ENCODE data around the gene DFFB. TPM values are rescaled to one million over a fixed set of nuclear protein-coding genes. Genes with fewer than 3 reads are reported as not detected.
A peak's percentile ranks its signal among the peaks of the same experiment; 100 is the strongest.

The DFFB gene
- total and polyA plus RNA-seq, 2 of the 13 experiments (the other 11 are each of a cell fraction or from before 2014, with no cell fraction given) = 4.6 to 9.3 TPM

DNA sequence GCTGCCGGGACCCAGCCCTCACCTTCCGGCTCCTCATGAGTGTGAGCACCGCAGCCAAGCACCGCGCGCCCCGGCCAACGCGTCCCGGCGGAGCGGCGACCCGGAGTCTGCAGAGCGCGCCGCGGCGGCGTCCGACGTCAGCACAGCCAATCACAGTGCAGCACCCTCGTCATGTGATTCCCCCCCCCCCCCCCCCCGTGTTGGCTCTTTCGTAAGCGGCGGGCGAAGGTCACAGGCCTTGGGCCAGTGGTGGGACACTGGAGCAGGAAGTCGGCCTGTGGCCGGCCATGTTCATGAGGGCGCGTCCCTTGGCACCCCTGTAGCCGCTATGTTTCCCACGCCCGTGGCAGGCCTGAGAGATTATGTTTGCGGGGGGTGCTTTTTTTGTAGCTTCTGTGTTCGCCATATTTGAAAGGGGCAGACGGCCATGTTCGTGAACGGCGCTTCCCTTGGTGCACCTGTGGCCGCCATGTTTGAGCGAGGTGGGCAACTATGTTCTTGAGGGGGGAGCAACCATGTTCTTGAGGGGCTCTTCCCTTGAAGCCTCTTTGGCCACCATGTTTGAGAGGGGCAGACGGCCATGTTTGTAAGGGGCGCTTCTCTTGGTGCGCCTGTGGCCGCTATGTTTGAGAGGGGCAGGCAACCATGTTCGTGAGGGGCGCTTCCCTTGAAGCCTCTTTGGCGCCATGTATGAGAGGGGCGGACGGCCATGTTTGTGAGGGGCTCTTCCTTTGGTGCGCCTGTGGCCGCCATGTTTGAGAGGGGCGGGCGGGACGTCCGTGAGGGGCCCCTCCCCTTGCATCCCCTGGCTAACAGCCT, 43.1 kb downstream of the DFFB start, which contains the start of gene C1orf174 (continued):
- TF ChIP-seq, protein P1, sequence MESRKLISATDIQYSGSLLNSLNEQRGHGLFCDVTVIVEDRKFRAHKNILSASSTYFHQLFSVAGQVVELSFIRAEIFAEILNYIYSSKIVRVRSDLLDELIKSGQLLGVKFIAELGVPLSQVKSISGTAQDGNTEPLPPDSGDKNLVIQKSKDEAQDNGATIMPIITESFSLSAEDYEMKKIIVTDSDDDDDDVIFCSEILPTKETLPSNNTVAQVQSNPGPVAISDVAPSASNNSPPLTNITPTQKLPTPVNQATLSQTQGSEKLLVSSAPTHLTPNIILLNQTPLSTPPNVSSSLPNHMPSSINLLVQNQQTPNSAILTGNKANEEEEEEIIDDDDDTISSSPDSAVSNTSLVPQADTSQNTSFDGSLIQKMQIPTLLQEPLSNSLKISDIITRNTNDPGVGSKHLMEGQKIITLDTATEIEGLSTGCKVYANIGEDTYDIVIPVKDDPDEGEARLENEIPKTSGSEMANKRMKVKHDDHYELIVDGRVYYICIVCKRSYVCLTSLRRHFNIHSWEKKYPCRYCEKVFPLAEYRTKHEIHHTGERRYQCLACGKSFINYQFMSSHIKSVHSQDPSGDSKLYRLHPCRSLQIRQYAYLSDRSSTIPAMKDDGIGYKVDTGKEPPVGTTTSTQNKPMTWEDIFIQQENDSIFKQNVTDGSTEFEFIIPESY (CRISPR knock-in tag; IDR thresholded peaks at IDR 0.05) = no peak; the same call in 1 of the 2 replicates
- TF ChIP-seq, protein P2, sequence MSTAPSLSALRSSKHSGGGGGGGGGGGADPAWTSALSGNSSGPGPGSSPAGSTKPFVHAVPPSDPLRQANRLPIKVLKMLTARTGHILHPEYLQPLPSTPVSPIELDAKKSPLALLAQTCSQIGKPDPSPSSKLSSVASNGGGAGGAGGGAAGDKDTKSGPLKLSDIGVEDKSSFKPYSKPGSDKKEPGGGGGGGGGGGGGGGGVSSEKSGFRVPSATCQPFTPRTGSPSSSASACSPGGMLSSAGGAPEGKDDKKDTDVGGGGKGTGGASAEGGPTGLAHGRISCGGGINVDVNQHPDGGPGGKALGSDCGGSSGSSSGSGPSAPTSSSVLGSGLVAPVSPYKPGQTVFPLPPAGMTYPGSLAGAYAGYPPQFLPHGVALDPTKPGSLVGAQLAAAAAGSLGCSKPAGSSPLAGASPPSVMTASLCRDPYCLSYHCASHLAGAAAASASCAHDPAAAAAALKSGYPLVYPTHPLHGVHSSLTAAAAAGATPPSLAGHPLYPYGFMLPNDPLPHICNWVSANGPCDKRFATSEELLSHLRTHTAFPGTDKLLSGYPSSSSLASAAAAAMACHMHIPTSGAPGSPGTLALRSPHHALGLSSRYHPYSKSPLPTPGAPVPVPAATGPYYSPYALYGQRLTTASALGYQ (CRISPR knock-in tag; IDR thresholded peaks at IDR 0.05) = 0 out of 2 replicates have a peak, but pooled peaks have one; percentile 18
- peak; percentile 95 for TF ChIP-seq NR2C2 (CRISPR knock-in tag; IDR thresholded peaks at IDR 0.05; ENCODE audit: borderline replicate concordance)
- 0 out of 2 replicates have a peak, but pooled peaks have one; percentile 67 for TF ChIP-seq CCDC6 (CRISPR knock-in tag; IDR thresholded peaks at IDR 0.05)
- no peak for TF ChIP-seq PAX8 (CRISPR knock-in tag; IDR thresholded peaks at IDR 0.05; ENCODE audit: borderline replicate concordance)
- TF ChIP-seq, protein P3, sequence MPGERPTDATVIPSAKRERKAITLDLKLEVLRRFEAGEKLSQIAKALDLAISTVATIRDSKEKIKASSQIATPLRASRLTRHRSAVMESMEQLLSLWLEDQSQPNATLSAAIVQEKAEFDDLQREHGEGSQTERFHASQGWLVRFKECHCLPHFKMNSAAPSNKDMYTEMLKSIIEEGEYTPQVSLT (CRISPR knock-in tag; IDR thresholded peaks at IDR 0.05; ENCODE audit: borderline replicate concordance, low read depth) = no peak
- TF ChIP-seq CEBPG (CRISPR knock-in tag; IDR thresholded peaks at IDR 0.05) = peak; percentile 56
- TF ChIP-seq, protein P4, sequence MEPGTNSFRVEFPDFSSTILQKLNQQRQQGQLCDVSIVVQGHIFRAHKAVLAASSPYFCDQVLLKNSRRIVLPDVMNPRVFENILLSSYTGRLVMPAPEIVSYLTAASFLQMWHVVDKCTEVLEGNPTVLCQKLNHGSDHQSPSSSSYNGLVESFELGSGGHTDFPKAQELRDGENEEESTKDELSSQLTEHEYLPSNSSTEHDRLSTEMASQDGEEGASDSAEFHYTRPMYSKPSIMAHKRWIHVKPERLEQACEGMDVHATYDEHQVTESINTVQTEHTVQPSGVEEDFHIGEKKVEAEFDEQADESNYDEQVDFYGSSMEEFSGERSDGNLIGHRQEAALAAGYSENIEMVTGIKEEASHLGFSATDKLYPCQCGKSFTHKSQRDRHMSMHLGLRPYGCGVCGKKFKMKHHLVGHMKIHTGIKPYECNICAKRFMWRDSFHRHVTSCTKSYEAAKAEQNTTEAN (CRISPR knock-in tag; conservative IDR thresholded peaks at IDR 0.05) = 0 out of 2 replicates have a peak, but pooled peaks have one; percentile 25
- TF ChIP-seq, protein P5, sequence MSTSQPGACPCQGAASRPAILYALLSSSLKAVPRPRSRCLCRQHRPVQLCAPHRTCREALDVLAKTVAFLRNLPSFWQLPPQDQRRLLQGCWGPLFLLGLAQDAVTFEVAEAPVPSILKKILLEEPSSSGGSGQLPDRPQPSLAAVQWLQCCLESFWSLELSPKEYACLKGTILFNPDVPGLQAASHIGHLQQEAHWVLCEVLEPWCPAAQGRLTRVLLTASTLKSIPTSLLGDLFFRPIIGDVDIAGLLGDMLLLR (CRISPR knock-in tag; IDR thresholded peaks at IDR 0.05) = 0 out of 2 replicates have a peak, but pooled peaks have one; percentile 25
- TF ChIP-seq ZNF20 (CRISPR knock-in tag; IDR thresholded peaks at IDR 0.05) = no peak
- TF ChIP-seq MAZ (IDR thresholded peaks at IDR 0.05; ENCODE audit: borderline replicate concordance, low read depth, low read length) = peak; percentile 36; the same call in 1 of the 2 replicates
- TF ChIP-seq MAZ (CRISPR knock-in tag; IDR thresholded peaks at IDR 0.05; ENCODE audit: low read depth) = no peak; the same call in 1 of the 2 replicates
- TF ChIP-seq, protein P6, sequence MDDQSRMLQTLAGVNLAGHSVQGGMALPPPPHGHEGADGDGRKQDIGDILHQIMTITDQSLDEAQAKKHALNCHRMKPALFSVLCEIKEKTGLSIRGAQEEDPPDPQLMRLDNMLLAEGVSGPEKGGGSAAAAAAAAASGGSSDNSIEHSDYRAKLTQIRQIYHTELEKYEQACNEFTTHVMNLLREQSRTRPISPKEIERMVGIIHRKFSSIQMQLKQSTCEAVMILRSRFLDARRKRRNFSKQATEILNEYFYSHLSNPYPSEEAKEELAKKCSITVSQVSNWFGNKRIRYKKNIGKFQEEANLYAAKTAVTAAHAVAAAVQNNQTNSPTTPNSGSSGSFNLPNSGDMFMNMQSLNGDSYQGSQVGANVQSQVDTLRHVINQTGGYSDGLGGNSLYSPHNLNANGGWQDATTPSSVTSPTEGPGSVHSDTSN (CRISPR knock-in tag; IDR thresholded peaks at IDR 0.05; ENCODE audit: borderline replicate concordance) = no peak
- no peak for TF ChIP-seq ZNF841 (CRISPR knock-in tag; IDR thresholded peaks at IDR 0.05; ENCODE audit: borderline replicate concordance)
- peak; percentile 58 for TF ChIP-seq PHF5A (CRISPR knock-in tag; IDR thresholded peaks at IDR 0.05; ENCODE audit: low read depth, unreplicated experiment)
- TF ChIP-seq SMARCE1 (IDR thresholded peaks at IDR 0.05; ENCODE audit: borderline replicate concordance) = no peak
- TF ChIP-seq EED (CRISPR knock-in tag; IDR thresholded peaks at IDR 0.05) = peak; percentile 3; the same call in 1 of the 2 replicates
- TF ChIP-seq ZNF468 (CRISPR knock-in tag; IDR thresholded peaks at IDR 0.05) = no peak
- no peak for TF ChIP-seq FOXC1 (CRISPR knock-in tag; IDR thresholded peaks at IDR 0.05; ENCODE audit: borderline replicate concordance)
- TF ChIP-seq ZFX (CRISPR knock-in tag; IDR thresholded peaks at IDR 0.05; ENCODE audit: low read depth) = peak; percentile 90
- no peak for TF ChIP-seq FOXA3 (CRISPR knock-in tag; IDR thresholded peaks at IDR 0.05)

Measured in HepG2 (cell line).